Measurements from ENCODE around the gene STAM.

- no peak for TF ChIP-seq CTCF (IDR thresholded peaks at IDR 0.05)
- no peak for TF ChIP-seq POLR2A (IDR thresholded peaks at IDR 0.05)
These were observed 31.7 kb downstream of the STAM start for GRCh38 chr10:17675638-17676037.
